Measurements from ENCODE around the gene TRAF3IP1.
"Not testable (repeated sequence)": the region's sequence is repeated elsewhere in the genome, so short reads cannot be mapped to it uniquely, and the experiment has no call there.

The TRAF3IP1 gene

GRCh38 chr2:238433941-238434845, 113.9 kb downstream of the TRAF3IP1 start:
- DNase-seq = peak; percentile 97

DNA sequence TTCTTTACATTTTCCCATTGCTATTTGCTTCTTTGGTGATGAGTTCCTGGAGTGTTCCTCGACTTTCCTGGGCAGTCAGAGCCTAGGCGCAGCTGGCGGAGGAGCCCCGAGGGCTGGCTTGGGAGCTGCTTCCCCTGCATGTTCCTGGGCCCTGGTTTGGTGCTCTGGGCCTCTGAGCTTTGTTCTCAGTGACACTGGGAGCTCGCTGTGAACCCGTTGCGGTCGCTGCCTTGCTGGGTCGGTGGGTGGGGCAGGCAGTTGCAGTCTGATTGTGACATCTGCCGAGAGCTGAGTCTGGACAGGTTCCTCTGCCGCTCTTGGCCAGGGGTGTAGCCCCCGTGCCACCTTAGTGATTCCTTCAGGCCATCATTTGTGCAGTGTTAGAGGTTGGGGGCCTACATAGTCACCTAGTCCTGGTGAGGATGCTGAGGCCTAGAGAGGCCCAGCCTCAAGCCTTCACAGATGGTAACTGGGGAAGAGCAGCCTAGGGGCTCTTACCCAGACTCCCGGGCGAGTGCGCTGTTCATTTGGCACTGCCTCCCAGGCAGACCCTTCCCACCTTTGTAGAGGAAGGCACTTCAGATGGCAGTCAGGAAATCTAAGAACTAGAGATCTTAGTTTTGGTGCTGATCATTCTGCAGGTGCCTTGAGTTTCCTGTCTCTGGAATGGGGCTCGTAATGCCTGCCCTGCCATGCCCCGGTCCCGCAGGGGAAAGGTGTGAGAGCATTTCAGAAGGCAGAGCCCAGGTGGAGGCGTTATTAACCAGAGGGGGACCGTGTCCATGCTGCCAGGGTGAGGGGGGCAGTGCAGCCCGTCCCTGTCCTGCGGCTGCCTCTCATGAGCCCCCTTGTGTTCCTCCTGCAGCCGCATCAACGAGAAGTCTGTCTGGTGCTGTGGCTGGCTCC, 114.8 kb downstream of the TRAF3IP1 start:
- no peak for DNase-seq

GRCh38 chr2:238435752-238436096, 115.4 kb downstream of the TRAF3IP1 start:
- no peak for DNase-seq

DNA sequence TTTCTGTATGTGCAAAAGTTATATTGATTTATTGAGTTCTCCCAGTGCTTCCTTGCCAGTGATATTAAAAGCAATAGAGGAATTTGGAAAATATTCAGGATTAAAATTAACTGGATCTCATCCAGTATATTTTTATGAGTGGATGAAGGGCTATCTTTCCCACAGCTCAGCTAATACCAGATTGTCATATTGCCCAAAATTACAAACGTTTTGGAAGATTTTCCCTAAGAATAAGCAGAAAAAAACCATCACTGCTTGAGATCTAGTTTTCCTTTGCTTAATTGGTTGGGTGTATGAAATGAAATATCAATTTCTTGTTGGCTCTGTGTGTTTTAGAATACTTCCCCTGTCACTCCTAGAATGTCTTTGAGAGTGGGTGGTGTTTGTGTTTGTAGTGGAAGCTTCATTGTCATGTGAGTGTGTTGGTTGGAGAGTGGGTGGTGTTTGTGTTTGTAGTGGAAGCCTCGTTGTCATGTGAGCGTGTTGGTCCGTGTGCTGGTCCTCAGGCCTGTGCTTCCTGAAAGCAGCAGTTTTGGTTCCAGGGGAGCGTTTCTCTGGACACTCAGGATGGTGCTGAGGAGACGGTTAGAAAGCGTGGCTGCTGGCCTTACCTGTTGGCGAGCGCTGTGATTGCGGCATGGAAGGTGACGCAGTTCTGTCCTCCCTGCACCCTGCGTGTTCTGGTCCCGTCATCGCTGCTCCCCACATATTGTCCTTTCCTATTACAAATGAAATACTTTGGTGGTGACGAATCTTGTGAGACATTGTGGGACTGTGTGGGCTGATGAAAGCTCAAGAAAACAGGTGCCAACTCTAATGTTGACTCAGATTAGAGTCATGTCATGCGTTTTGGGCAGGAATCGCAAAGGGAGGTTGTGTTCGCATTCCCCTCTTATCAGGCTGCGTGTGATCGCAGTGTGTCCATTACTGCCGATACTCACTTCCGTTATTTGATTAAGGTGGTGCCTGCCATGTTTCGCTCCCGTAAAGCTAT, 118.8 kb downstream of the TRAF3IP1 start:
- peak; percentile 95 for DNase-seq

DNA sequence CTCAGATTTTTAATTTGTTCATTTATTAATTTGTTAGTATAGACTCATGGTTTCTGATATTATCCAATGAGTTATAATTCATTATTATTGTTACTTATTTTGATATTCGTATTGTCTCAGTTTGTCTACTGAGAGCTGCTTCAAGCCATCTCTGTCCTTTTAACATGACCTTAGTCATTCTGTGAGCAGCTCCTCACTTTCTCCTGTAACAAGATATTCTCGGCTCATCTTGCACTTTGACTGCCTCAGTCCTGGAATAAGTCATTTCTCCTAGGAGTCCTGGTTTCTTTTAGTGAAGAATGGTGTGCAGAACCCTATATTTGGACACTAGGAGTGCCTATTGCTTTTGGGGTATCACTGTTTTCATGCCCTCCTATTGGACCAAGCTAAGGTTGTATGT, 119.6 kb downstream of the TRAF3IP1 start:
- DNase-seq = no peak

DNA sequence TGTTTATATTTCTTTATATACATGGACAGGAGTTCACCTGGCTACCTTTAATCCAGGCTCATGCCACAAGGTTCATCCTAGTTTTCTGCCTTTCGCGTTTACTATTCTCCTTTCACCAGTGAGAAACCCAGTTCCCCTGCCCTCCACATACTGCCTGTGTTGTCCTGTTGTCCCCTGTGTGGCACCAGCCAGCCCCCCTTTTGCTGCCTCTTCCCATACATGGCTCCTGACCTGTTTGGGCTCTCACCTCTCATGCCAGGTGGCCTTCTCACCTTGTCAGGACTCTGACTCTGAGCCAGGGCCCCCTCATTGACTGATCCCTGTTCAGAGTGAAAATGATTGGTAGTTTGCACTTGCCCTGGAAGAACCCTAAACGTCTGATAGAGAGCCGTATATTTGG, 120.0 kb downstream of the TRAF3IP1 start:
- DNase-seq = no peak

DNA sequence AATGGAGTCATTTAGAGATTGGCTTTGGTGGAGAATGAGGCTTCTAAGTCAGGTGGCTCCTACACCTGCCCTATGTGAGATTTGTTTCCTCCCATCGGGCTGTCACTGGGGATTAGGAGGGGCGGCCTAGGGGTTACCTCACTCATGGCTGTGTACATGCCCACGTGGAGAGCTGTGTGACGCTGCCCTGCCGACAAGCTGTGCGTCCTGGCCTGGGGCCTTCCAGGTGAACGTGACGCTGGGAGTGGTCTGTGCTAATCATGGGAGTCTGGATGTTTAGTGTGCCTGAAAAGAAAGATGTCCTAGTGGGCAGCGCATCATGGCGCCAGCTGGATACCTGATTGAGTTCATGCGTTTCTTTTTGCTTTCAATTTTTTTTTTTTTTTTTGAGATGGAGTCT, 120.4 kb downstream of the TRAF3IP1 start:
- no peak for DNase-seq

GRCh38 chr2:238441262-238442114, 121.2 kb downstream of the TRAF3IP1 start:
- no peak for DNase-seq

GRCh38 chr2:238442257-238442656, 121.9 kb downstream of the TRAF3IP1 start:
- not testable (repeated sequence) for DNase-seq

- DNase-seq = no peak
Measured at GRCh38 chr2:238444242-238444641, 123.9 kb downstream of the TRAF3IP1 start.

DNA sequence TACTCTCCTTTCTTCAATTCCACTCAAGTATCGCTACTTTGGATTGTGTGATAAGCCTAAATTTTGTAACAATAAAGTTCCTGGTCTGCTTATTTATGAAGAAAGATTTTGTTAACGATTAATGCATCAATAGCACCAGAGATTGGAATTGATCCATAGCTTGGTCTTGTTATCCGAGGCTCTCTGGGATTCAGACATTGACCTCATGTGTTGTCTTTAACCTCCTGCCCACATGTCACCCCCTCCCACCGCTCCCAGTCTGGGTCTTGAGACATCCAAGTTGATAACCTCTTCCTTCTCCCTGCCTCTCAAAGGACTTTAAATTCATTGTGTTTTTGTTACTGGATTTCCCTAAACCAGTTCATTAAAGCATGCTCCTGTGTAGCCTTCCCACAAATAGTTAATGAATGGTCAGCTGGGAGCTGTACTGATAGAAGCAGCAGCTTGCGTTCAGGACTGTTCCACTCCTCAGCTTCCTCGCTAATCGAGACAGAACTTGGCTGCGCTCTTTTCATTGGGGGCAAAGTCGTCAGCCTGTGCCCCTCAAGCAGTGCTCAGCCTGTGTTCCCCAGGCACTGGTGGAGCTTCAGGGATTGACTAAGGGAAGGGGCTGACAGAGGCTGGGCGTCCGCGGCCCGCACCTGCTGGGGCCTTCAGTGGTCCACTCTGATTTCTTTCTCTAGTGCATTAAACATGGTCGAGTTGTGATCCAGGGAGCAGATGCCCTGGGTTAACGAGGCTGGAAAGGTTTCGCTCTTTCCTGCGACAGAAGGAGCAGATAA, 125.3 kb downstream of the TRAF3IP1 start:
- no peak for DNase-seq

DNA sequence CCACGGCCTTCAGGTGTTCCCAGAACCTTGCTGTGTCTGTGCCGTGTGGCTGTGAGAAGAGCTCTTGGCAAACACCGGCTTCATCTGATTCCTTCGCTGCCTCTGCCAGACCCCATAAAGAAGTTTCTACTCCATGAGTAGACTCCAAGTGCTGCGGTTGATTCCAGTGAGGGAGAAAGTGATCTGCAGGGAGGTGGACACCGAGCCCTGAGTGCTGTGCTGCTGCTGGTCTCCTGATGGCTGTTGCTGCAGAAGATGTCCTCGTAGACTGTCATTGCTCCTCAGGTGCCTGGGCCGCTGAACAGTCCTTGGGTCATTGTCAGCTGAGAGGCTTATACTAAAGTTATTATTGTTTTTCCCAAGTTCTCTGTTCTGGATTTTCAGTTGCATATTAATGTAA, 126.1 kb downstream of the TRAF3IP1 start:
- DNase-seq = no peak

GRCh38 chr2:238448031-238448955, 128.0 kb downstream of the TRAF3IP1 start:
- DNase-seq = no peak

- no peak for DNase-seq
Measured at GRCh38 chr2:238449241-238449640, 128.9 kb downstream of the TRAF3IP1 start.

DNA sequence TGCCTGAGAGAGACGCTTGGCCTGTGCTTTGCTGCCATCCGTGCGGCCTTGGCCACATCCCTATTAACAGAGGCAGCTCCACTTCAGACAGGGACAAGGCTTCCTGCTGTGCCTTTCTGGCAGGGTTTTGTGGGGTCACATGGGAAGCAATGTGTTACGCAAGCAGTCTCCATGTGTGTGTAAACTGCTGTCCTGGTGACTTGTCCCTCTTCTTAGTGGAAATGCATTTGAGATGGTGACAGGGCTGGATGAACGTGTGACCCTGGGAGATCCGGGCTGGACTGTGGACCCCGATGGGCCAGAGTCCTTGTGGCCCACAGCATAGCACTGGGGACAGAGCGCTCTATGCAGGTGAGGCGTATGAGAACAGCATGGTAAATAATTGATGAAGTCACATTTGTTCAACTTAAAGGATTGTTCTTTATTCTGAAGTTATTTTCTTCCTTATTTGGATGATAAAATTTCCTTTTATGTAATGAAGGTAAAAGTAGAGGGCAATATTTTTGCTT, 129.6 kb downstream of the TRAF3IP1 start:
- DNase-seq = peak; percentile 41

- no peak for DNase-seq
Measured at GRCh38 chr2:238450440-238450861, 130.1 kb downstream of the TRAF3IP1 start.

Measured in HCEC 1CT (cell line).